Trophoblast cell (in vitro differentiated cells and primary cell): ENCODE measurements around the gene SP1.

ENCODE experiments used
- DNase-seq, 2 donors: peaks; one replicate each; pipeline ENCODE4 v3.0.0-alpha.2; 2016
- H2AFZ ChIP-seq: 2 replicates; pipeline ENCODE4 v1.6.1; 2013; ENCODE audit warnings: low read length, moderate library complexity, mild to moderate bottlenecking; ENCODE audit not compliant: insufficient read depth, poor library complexity
- H2AK5ac ChIP-seq: 2 replicates; pipeline ENCODE4 v1.6.1; 2013; ENCODE audit warnings: mild to moderate bottlenecking, low read length
- H2BK120ac ChIP-seq: 2 replicates; pipeline ENCODE4 v1.6.1; 2013; ENCODE audit warnings: low read length, mild to moderate bottlenecking, moderate library complexity; ENCODE audit not compliant: insufficient read depth, poor library complexity
- H2BK12ac ChIP-seq: 2 replicates; pipeline ENCODE4 v1.6.1; 2013; ENCODE audit warnings: mild to moderate bottlenecking, low read length, moderate library complexity
- H2BK5ac ChIP-seq: 2 replicates; pipeline ENCODE4 v1.6.1; 2013; ENCODE audit warnings: low read length, low read depth, moderate library complexity, mild to moderate bottlenecking; ENCODE audit not compliant: poor library complexity
- H3K14ac ChIP-seq: 2 replicates; pipeline ENCODE4 v1.6.1; 2013; ENCODE audit warnings: mild to moderate bottlenecking, low read length
- H3K18ac ChIP-seq: 2 replicates; pipeline ENCODE4 v1.6.1; 2013; ENCODE audit warnings: mild to moderate bottlenecking, low read length
- H3K23ac ChIP-seq: 2 replicates; pipeline ENCODE4 v1.6.1; 2013; ENCODE audit warnings: low read length
- H3K27ac ChIP-seq: 2 replicates; pipeline ENCODE4 v1.5.1; 2013; ENCODE audit warnings: low read depth, mild to moderate bottlenecking, inconsistent platforms, low read length, moderate library complexity
- H3K27me3 ChIP-seq: 2 replicates; pipeline ENCODE4 v1.6.1; 2013; ENCODE audit warnings: inconsistent platforms, mild to moderate bottlenecking, low read length, moderate library complexity; ENCODE audit not compliant: insufficient read depth
- H3K36me3 ChIP-seq, 2 experiments: 1 replicate in 1 of 2; 2 replicates in 1 of 2; pipeline ENCODE4 v1.6.1; 2013; ENCODE audit warnings: low read length in 2 of 2, mild to moderate bottlenecking in 2 of 2, moderate library complexity in 1 of 2; ENCODE audit not compliant: insufficient read depth in 2 of 2, control insufficient read depth in 1 of 2
- H3K4ac ChIP-seq: 2 replicates; pipeline ENCODE4 v1.6.1; 2013; ENCODE audit warnings: low read depth, mild to moderate bottlenecking, low read length, moderate library complexity
- H3K4me1 ChIP-seq, 2 experiments: 1 replicate in 1 of 2; 2 replicates in 1 of 2; pipeline ENCODE4 v1.6.1; 2013; ENCODE audit warnings: low read length in 2 of 2, mild to moderate bottlenecking in 2 of 2, moderate library complexity in 1 of 2; ENCODE audit not compliant: insufficient read depth in 2 of 2, control insufficient read depth in 1 of 2
- H3K4me2 ChIP-seq: 2 replicates; pipeline ENCODE4 v1.6.1; 2013; ENCODE audit warnings: inconsistent platforms, mild to moderate bottlenecking, low read length, moderate library complexity
- H3K4me3 ChIP-seq: 2 replicates; pipeline ENCODE4 v1.5.1; 2013; ENCODE audit warnings: mild to moderate bottlenecking, low read depth, low read length, inconsistent platforms
- H3K79me1 ChIP-seq: one replicate; pipeline ENCODE4 v1.6.1; 2013; ENCODE audit warnings: low read length
- H3K79me2 ChIP-seq: 2 replicates; pipeline ENCODE4 v1.6.1; 2013; ENCODE audit warnings: low read length, mild to moderate bottlenecking; ENCODE audit not compliant: control insufficient read depth, insufficient read depth, poor library complexity
- H3K9ac ChIP-seq: 2 replicates; pipeline ENCODE4 v1.6.1; 2013; ENCODE audit warnings: mild to moderate bottlenecking, low read length
- H3K9me3 ChIP-seq: 2 replicates; pipeline ENCODE4 v1.6.1; 2013; ENCODE audit warnings: low read depth, mild to moderate bottlenecking, control low read depth, inconsistent platforms, low read length; ENCODE audit not compliant: insufficient read depth
- H4K12ac ChIP-seq: 2 replicates; pipeline ENCODE4 v1.6.1; 2013; ENCODE audit warnings: low read depth, mild to moderate bottlenecking, low read length, moderate library complexity
- H4K8ac ChIP-seq: 2 replicates; pipeline ENCODE4 v1.6.1; 2013; ENCODE audit warnings: low read depth, mild to moderate bottlenecking, low read length, moderate library complexity
- H4K91ac ChIP-seq: one replicate; pipeline ENCODE4 v1.6.1; 2013; ENCODE audit warnings: low read depth, mild to moderate bottlenecking, low read length, moderate library complexity
- WGBS: extraction: QIAGEN DNeasy Blood & Tissue Kit; methylation state at CpG from one replicate; pipeline ENCODE4 v1.1.7; 2013; ENCODE audit warnings: missing lambda C conversion rate; ENCODE audit not compliant: insufficient read length, insufficient coverage; ENCODE audit errors: extremely low coverage; 5-methylcytosine and 5-hydroxymethylcytosine counted together

Gene SP1

DNA sequence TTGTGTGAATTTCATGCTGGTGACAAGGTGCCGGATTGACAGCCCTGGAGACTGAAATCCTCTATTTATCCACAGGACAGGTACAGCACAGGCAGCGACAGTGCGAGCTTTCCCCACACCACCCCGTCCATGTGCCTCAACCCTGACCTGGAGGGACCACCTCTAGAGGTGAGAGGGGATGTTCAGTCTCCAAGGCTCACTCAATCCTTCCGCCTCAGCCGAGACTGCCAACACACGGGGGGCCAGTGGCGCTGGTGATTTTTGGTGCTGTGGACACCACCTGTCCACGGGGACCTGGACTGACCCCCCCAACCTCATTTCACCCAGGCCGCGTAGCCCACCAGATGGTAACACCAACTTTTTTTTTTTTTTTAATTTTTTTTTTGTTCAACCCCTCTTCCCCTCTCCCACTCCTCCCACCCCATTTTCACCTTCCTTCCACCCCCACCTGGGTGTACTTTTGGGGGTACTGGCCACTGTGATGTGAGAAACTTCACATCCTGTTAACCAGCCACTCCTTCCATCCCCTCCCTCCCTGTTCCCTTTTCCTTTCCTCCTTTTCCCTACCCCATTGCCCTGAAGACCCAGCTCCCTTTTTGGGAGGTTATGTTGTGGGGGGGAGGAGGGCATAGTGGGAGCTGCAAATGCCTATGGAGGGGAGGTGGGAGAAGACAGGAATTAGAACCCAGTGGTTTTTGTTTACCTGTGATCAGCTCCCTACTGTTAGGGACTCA is 84.9 kb downstream of the SP1 start:
- no peaks in the 10 kb centered on the region for H3K79me1 ChIP-seq
- WGBS, result no CpG with 5 or more reads among the region's 11 CpGs
- no peak overlapping the region for H2BK5ac ChIP-seq
- peaks cover 49 to 87% of the 10 kb centered on the region in 2 experiments for H3K36me3 ChIP-seq
- no peak overlapping the region for H3K23ac ChIP-seq
- no peak overlapping the region for H3K14ac ChIP-seq
- peaks cover 2% of the 10 kb centered on the region for H3K79me2 ChIP-seq
- no peak overlapping the region for H3K4me2 ChIP-seq
- no peaks in the 10 kb centered on the region for H3K9me3 ChIP-seq
- H3K4me3 ChIP-seq, result no peak overlapping the region
- H3K27ac ChIP-seq, result no peak overlapping the region
- no peak overlapping the region for H4K12ac ChIP-seq
- no peak overlapping the region for H3K9ac ChIP-seq
- H2AFZ ChIP-seq, result peak overlapping the region; percentile 8
- no peak overlapping the region for H2AK5ac ChIP-seq
- no peak overlapping the region for H4K91ac ChIP-seq
- no peaks in the 10 kb centered on the region for H3K27me3 ChIP-seq
- H2BK120ac ChIP-seq, result no peak overlapping the region
- H2BK12ac ChIP-seq, result no peak overlapping the region
- no peaks in the 10 kb centered on the region for H3K4me1 ChIP-seq
- H3K18ac ChIP-seq, result no peak overlapping the region
- no peak overlapping the region for H4K8ac ChIP-seq
- no peak for DNase-seq
- H3K4ac ChIP-seq, result no peak overlapping the region

GRCh38 chr12:53465679-53466078 is 85.7 kb downstream of the SP1 start:
- Histone ChIP-seq H3K27me3 (no peaks in the 10 kb centered on the region), H2BK120ac (no peak overlapping the region), H3K14ac (no peak overlapping the region), H3K9me3 (no peaks in the 10 kb centered on the region), H2BK12ac (no peak overlapping the region), H3K4me1 (no peaks in the 10 kb centered on the region), H4K8ac (no peak overlapping the region), H2AFZ (no peak overlapping the region), H3K4me3 (no peak overlapping the region), H2BK5ac (no peak overlapping the region), H3K27ac (no peak overlapping the region), H3K79me1 (no peaks in the 10 kb centered on the region), H3K79me2 (peaks cover 2% of the 10 kb centered on the region), H3K18ac (no peak overlapping the region), H2AK5ac (no peak overlapping the region), H3K4ac (peak overlapping the region; percentile 28), H4K12ac (no peak overlapping the region), H4K91ac (no peak overlapping the region), H3K9ac (no peak overlapping the region), H3K36me3 (peaks cover 51 to 87% of the 10 kb centered on the region in 2 experiments), H3K4me2 (no peak overlapping the region), H3K23ac (no peak overlapping the region)
- WGBS, result no CpG with 5 or more reads among the region's 2 CpGs
- no peak for DNase-seq
